H1 (cell line): Measurements from ENCODE around the gene MYO9A. TPM values are rescaled to one million over a fixed set of nuclear protein-coding genes. Genes with fewer than 3 reads are reported as not detected.
A peak's percentile ranks its signal among the peaks of the same experiment; 100 is the strongest.

ENCODE experiments used
- CTCF ChIA-PET: fragments of 300-600 bp; sonication (Branson Sonifier 250); formaldehyde crosslinking; loops from one replicate; lab custom pipeline; 2021; ENCODE audit not compliant: partially characterized antibody; lab: Charles Lee
- POLR2A ChIA-PET: fragments of 300-600 bp; sonication (Branson Sonifier 250); formaldehyde crosslinking; loops from one replicate; lab custom pipeline; 2021; ENCODE audit warnings: inconsistent platforms; ENCODE audit not compliant: partially characterized antibody; lab: Charles Lee
- DNase-seq, 2 experiments: peaks; one replicate each; pipeline versions ENCODE4 v3.0.0 to v3.0.0-alpha.2; 2010 to 2022; ENCODE audit warnings: low spot score in 2 of 2, low read depth in 1 of 2, mixed read lengths in 1 of 2
- FAIRE-seq: peaks from 2 replicates; lab custom pipeline; 2011; peaks lifted over from hg19 to GRCh38; lab: Jason Lieb, UNC
- H2AFZ ChIP-seq: 2 replicates; pipeline ENCODE4 v1.8.1; 2012; ENCODE audit warnings: low read length, inconsistent platforms
- H2AK5ac ChIP-seq: 2 replicates; pipeline ENCODE4 v1.6.1; 2013; ENCODE audit warnings: low read depth, low read length
- H2BK120ac ChIP-seq: replicated peaks from 2 replicates; pipeline ENCODE3; 2013; ENCODE audit warnings: low read depth, low read length, inconsistent platforms
- H2BK12ac ChIP-seq: 2 replicates; pipeline ENCODE4 v1.6.1; 2013; ENCODE audit warnings: low read depth, low read length
- H2BK15ac ChIP-seq: 2 replicates; pipeline ENCODE4 v1.6.1; 2013; ENCODE audit warnings: low read length
- H2BK20ac ChIP-seq: 2 replicates; pipeline ENCODE4 v1.6.1; 2013; ENCODE audit warnings: low read length
- H2BK5ac ChIP-seq: 2 replicates; pipeline ENCODE4 v1.6.1; 2013; ENCODE audit warnings: low read depth, low read length
- H3K14ac ChIP-seq: 2 replicates; pipeline ENCODE4 v1.6.1; 2013; ENCODE audit warnings: inconsistent platforms; ENCODE audit not compliant: insufficient read length
- H3K18ac ChIP-seq: 2 replicates; pipeline ENCODE4 v1.6.1; 2013; ENCODE audit warnings: low read length; ENCODE audit errors: extremely low read depth
- H3K23ac ChIP-seq: 2 replicates; pipeline ENCODE4 v1.6.1; 2013; ENCODE audit warnings: inconsistent platforms; ENCODE audit not compliant: insufficient read length
- H3K23me2 ChIP-seq: 2 replicates; pipeline ENCODE4 v1.6.1; 2013; ENCODE audit warnings: low read depth, low read length
- H3K27ac ChIP-seq: 2 replicates; pipeline ENCODE4 v1.6.1; 2011; ENCODE audit warnings: low read depth, low read length, inconsistent platforms
- H3K27me3 ChIP-seq, 4 experiments: replicated peaks in 1 of 4; 1 replicate in 1 of 4; 2 replicates in 3 of 4; pipeline versions ENCODE4 v1.6.1 to v1.8.1; 2011 to 2013; ENCODE audit warnings: low read length in 3 of 4, mild to moderate bottlenecking in 3 of 4, inconsistent platforms in 2 of 4, mixed read lengths in 2 of 4, moderate library complexity in 1 of 4; ENCODE audit not compliant: control insufficient read depth in 3 of 4, insufficient read depth in 3 of 4; ENCODE audit errors: extremely low read depth in 1 of 4
- H3K36me3 ChIP-seq, 4 experiments: 2 replicates each; pipeline versions ENCODE4 v1.6.1 to v1.8.1; 2011 to 2013; ENCODE audit warnings: mild to moderate bottlenecking in 4 of 4, low read length in 3 of 4, moderate library complexity in 2 of 4, control low read depth in 1 of 4, inconsistent platforms in 1 of 4; ENCODE audit not compliant: insufficient read depth in 4 of 4, control insufficient read depth in 2 of 4
- H3K4ac ChIP-seq: replicated peaks from 2 replicates; pipeline ENCODE3; 2013; ENCODE audit warnings: low read length, low read depth, mixed read lengths, inconsistent platforms; ENCODE audit not compliant: insufficient read length
- H3K4me1 ChIP-seq, 4 experiments: replicated peaks in 1 of 4; 1 replicate in 1 of 4; 2 replicates in 3 of 4; pipeline versions ENCODE4 v1.6.1 to v1.8.1; 2011 to 2013; ENCODE audit warnings: low read length in 3 of 4, inconsistent platforms in 2 of 4, mixed read lengths in 1 of 4; ENCODE audit not compliant: insufficient read depth in 4 of 4, control insufficient read depth in 3 of 4
- H3K4me2 ChIP-seq, 2 experiments: 2 replicates each; pipeline versions ENCODE4 v1.6.1 to v1.8.1; 2011 to 2013; ENCODE audit warnings: low read depth in 2 of 2, low read length in 2 of 2, control low read depth in 1 of 2, inconsistent platforms in 1 of 2, mild to moderate bottlenecking in 1 of 2; ENCODE audit not compliant: insufficient read depth in 1 of 2
- H3K4me3 ChIP-seq, 4 experiments: fragments of 200-600, 300-600 bp in 1 of 4; sonication (generic), shearing (Covaris generic), sonication (Bioruptor Twin) in 1 of 4; 2 replicates each; pipeline versions ENCODE4 v1.5.1 to v1.8.1; 2011 to 2016; ENCODE audit warnings: low read length in 4 of 4, low read depth in 3 of 4, control low read depth in 2 of 4, inconsistent platforms in 2 of 4, mild to moderate bottlenecking in 2 of 4, mixed read lengths in 1 of 4, moderate library complexity in 1 of 4; ENCODE audit not compliant: insufficient read depth in 2 of 4; ENCODE audit errors: extremely low read depth in 1 of 4
- H3K56ac ChIP-seq: replicated peaks from 2 replicates; pipeline ENCODE3; 2013; ENCODE audit warnings: low read depth, mild to moderate bottlenecking, mixed read lengths, low read length, inconsistent platforms; ENCODE audit not compliant: insufficient read length
- H3K79me1 ChIP-seq: 2 replicates; pipeline ENCODE4 v1.6.1; 2013; ENCODE audit warnings: low read depth, low read length, control low read depth
- H3K79me2 ChIP-seq, 2 experiments: 2 replicates each; pipeline versions ENCODE4 v1.6.1 to v1.8.1; 2012 to 2013; ENCODE audit warnings: low read length in 2 of 2, mild to moderate bottlenecking in 2 of 2, inconsistent platforms in 1 of 2; ENCODE audit not compliant: insufficient read depth in 2 of 2, control insufficient read depth in 1 of 2
- H3K9ac ChIP-seq, 4 experiments: replicated peaks in 1 of 4; 1 replicate in 1 of 4; 2 replicates in 3 of 4; pipeline versions ENCODE4 v1.6.1 to v1.8.1; 2011 to 2013; ENCODE audit warnings: low read depth in 3 of 4, low read length in 3 of 4, control low read depth in 2 of 4, mild to moderate bottlenecking in 2 of 4, moderate library complexity in 2 of 4, inconsistent platforms in 1 of 4; ENCODE audit errors: extremely low read depth in 1 of 4
- H3K9me3 ChIP-seq, 2 experiments: 2 replicates each; pipeline versions ENCODE4 v1.6.1 to v1.8.1; 2012 to 2013; ENCODE audit warnings: mild to moderate bottlenecking in 2 of 2, moderate library complexity in 2 of 2, control low read depth in 1 of 2, inconsistent platforms in 1 of 2, low read depth in 1 of 2, low read length in 1 of 2, mixed read lengths in 1 of 2; ENCODE audit not compliant: insufficient read depth in 2 of 2
- H4K20me1 ChIP-seq, 2 experiments: replicated peaks in 1 of 2; 2 replicates each; pipeline versions ENCODE3 to v1.8.1; 2011 to 2013; ENCODE audit warnings: inconsistent platforms in 2 of 2, low read length in 2 of 2, mild to moderate bottlenecking in 1 of 2; ENCODE audit not compliant: insufficient read depth in 2 of 2, control insufficient read depth in 1 of 2
- H4K5ac ChIP-seq: 2 replicates; pipeline ENCODE4 v1.6.1; 2013; ENCODE audit warnings: low read length, low read depth, mixed read lengths, inconsistent platforms; ENCODE audit not compliant: insufficient read length
- H4K8ac ChIP-seq: 2 replicates; pipeline ENCODE4 v1.8.0; 2013; ENCODE audit warnings: mild to moderate bottlenecking, moderate library complexity, low read length, inconsistent platforms; ENCODE audit not compliant: insufficient read depth; ENCODE audit errors: extremely low read depth
- H4K91ac ChIP-seq: replicated peaks from 2 replicates; pipeline ENCODE3; 2013; ENCODE audit warnings: low read length, mixed read lengths, inconsistent platforms; ENCODE audit not compliant: insufficient read length
- ATF3 ChIP-seq: IDR thresholded peaks from 2 replicates; pipeline ENCODE4 v1.6.1; 2011; ENCODE audit warnings: low read depth, mild to moderate bottlenecking, low read length; ENCODE audit not compliant: insufficient read depth
- CTBP2 ChIP-seq: IDR thresholded peaks from 2 replicates; pipeline ENCODE4 v1.7.0; 2011; ENCODE audit warnings: borderline replicate concordance, mild to moderate bottlenecking, moderate library complexity, mixed read lengths, low read length; ENCODE audit not compliant: insufficient read depth, insufficient read length
- NRF1 ChIP-seq: IDR thresholded peaks from 2 replicates; pipeline ENCODE4 v1.6.1; 2011; ENCODE audit warnings: mild to moderate bottlenecking, low read depth, low read length, improper control_type of control experiment
- PHF8 ChIP-seq: fragments of 200-600 bp; sonication (generic); conservative IDR thresholded peaks from 2 replicates; pipeline ENCODE4 v1.7.1; 2012; ENCODE audit warnings: low read depth, mild to moderate bottlenecking, inconsistent platforms, low read length, moderate library complexity
- POU5F1 ChIP-seq: IDR thresholded peaks from 2 replicates; pipeline ENCODE4 v1.6.1; 2011; ENCODE audit warnings: low read depth, mild to moderate bottlenecking, low read length, moderate library complexity
- RNF2 ChIP-seq: fragments of 200-900, 300-1000 bp; sonication (generic); IDR thresholded peaks from 2 replicates; pipeline ENCODE4 v1.7.1; 2016; ENCODE audit warnings: borderline replicate concordance, low read depth, mild to moderate bottlenecking, antibody characterized with exemption, low read length; ENCODE audit not compliant: poor library complexity, severe bottlenecking; ENCODE audit errors: missing control alignments
- SIX5 ChIP-seq: IDR thresholded peaks from 2 replicates; pipeline ENCODE4 v1.6.1; 2011; ENCODE audit warnings: mild to moderate bottlenecking, low read depth, low read length
- TCF12 ChIP-seq: IDR thresholded peaks from 2 replicates; pipeline ENCODE4 v1.6.1; 2011; ENCODE audit warnings: low read depth, mild to moderate bottlenecking, low read length
- ZNF274 ChIP-seq: IDR thresholded peaks from 2 replicates; pipeline ENCODE4 v1.7.0; 2012; ENCODE audit warnings: low read length, borderline replicate concordance; ENCODE audit errors: extremely low read depth
- WGBS, 2 experiments: shearing (Covaris generic) in 1 of 2; methylation state at CpG; one replicate each; pipeline versions ENCODE4 v1.1.6 to v1.1.7; 2013 to 2015; ENCODE audit warnings: low lambda C conversion rate in 2 of 2, mixed read lengths in 2 of 2, inconsistent platforms in 1 of 2, low coverage in 1 of 2, missing lambda C conversion rate in 1 of 2; ENCODE audit not compliant: insufficient replicate concordance in 2 of 2, insufficient coverage in 1 of 2, insufficient read length in 1 of 2; ENCODE audit errors: extremely low coverage in 1 of 2, missing lambda C conversion rate in 1 of 2; 5-methylcytosine and 5-hydroxymethylcytosine counted together
- polyA plus RNA-seq, 7 experiments: library from polyadenylated mRNA; depleted of rRNA in 3 of 7; stranded (reverse) in 5 of 7; unstranded in 2 of 7; fragments of >200 nt in 5 of 7; fragments of 200-250 nt in 2 of 7; gene quantifications; 1 replicate in 5 of 7; 2 replicates in 1 of 7; 4 replicates in 1 of 7; pipeline versions ENCODE4 v1.2.1 to v1.2.3, GENCODE V29; 2011 to 2013; ENCODE audit warnings: missing spikeins in 2 of 7, mixed read lengths in 2 of 7
- total RNA-seq: library from RNA; stranded (reverse); fragmentation: NEBNext Ultra II Directional; extraction: Animal tissue kit (Norgen Biotek cat#: 25700); gene quantifications from 2 replicates; pipeline ENCODE4 v1.2.1, GENCODE V29; 2021

Gene MYO9A
- total and polyA plus RNA-seq, 2 of the 8 experiments (the other 6 are each of a cell fraction or from before 2014, with no cell fraction given) = 3.9 to 26.0 TPM

- Histone ChIP-seq H3K9me3 (peaks cover 9 to 21% of the 10 kb centered on the region in 2 experiments; a peak in 3 of 4 replicates), H3K4me1 (peaks cover 0 to 9% (median 4%) of the 10 kb centered on the region in 4 experiments; a peak in 4 of 7 replicates), H4K20me1 (no peaks in the 10 kb centered on the region), H3K79me2 (no peaks in the 10 kb centered on the region), H4K91ac (no peak overlapping the region), H2BK12ac (no peak overlapping the region), H2AFZ (no peak overlapping the region), H3K36me3 (peaks cover 0 to 19% (median 3%) of the 10 kb centered on the region in 4 experiments; a peak in 3 of 8 replicates), H2BK120ac (no peak overlapping the region), H3K23ac (no peak overlapping the region), H3K4me3 (no peak overlapping the region), H3K27ac (no peak overlapping the region), H2AK5ac (no peak overlapping the region), H3K23me2 (no peaks in the 10 kb centered on the region), H3K27me3 (no peaks in the 10 kb centered on the region), H3K9ac (no peak overlapping the region), H3K4ac (no peak overlapping the region), H3K18ac (no peak overlapping the region), H2BK20ac (no peak overlapping the region), H3K4me2 (no peak overlapping the region), H4K8ac (no peak overlapping the region), H3K14ac (no peak overlapping the region), H2BK5ac (no peak overlapping the region), H4K5ac (no peak overlapping the region), H2BK15ac (no peak overlapping the region), H3K79me1 (no peaks in the 10 kb centered on the region), H3K56ac (no peak overlapping the region)
- POLR2A ChIA-PET = interaction anchor here (0.6 kb wide), 1 partner anchor 1072 kb away, joined by 3 read pairs; no protein-coding TSS in a partner anchor
- 97% methylated on average over 5 of the region's 5 CpGs; no CpG with 5 or more reads in 1 of the 2 experiments for WGBS, 2 experiments
- TF ChIP-seq CTBP2 (no peak), ZNF274 (peak; percentile 82), ATF3 (no peak), RNF2 (no peak), PHF8 (no peak), TCF12 (no peak), NRF1 (no peak), POU5F1 (no peak), SIX5 (no peak)
- no peak for DNase-seq
- no peak for FAIRE-seq
- CTCF ChIA-PET = no interaction called here
Measured at GRCh38 chr15:71821547-71822129, 296.3 kb downstream of the MYO9A start.
